ENCODE data around the gene C2orf78. TPM values are rescaled to one million over a fixed set of nuclear protein-coding genes. Genes with fewer than 3 reads are reported as not detected.
A peak's percentile ranks its signal among the peaks of the same experiment; 100 is the strongest.

Gene C2orf78
- total and polyA plus RNA-seq, 9 of the 15 experiments (the other 6 are each of a cell fraction or from before 2014, with no cell fraction given) = 0.04 to 0.28 (median 0.20) TPM

GRCh38 chr2:73836141-73836943 is 52.4 kb downstream of the C2orf78 start:
- ATAC-seq (peak; percentile 47), DNase-seq (ENCODE audit: extremely low read depth in 1 of 4, low spot score in 3 of 4) (peak in 1 of 4 experiments; percentile 27), FAIRE-seq (no peak)
- no peaks in the 10 kb centered on the region for H3K27me3 ChIP-seq (ENCODE audit: control insufficient read depth in 2 of 2, insufficient read depth in 2 of 2, low read length in 2 of 2)
- H3K4me3 ChIP-seq = no peak overlapping the region
- H3K9ac ChIP-seq (ENCODE audit: insufficient read depth in 1 of 2, low read depth in 2 of 2, low read length in 2 of 2) = peak overlapping the region in 1 of 2 experiments; percentile 66; a peak in 2 of 4 replicates
- TF ChIP-seq NFIC (IDR thresholded peaks at IDR 0.05) (peak; percentile 83), MEF2D (tag; conservative IDR thresholded peaks at IDR 0.05; ENCODE audit: low read depth) (no peak), ZHX1 (conservative IDR thresholded peaks at IDR 0.05; ENCODE audit: low read length) (no peak), RBFOX2 (IDR thresholded peaks at IDR 0.05; ENCODE audit: low read depth, low read length) (0 out of 2 replicates have a peak, but pooled peaks have one; percentile 34), SFPQ (IDR thresholded peaks at IDR 0.05; ENCODE audit: low read depth, low read length) (no peak), POLR2G (IDR thresholded peaks at IDR 0.05; ENCODE audit: low read depth, low read length) (peak; percentile 35)
- WGBS (ENCODE audit: insufficient coverage, low coverage, missing lambda C conversion rate) = 85% methylated on average over 12 of the region's 17 CpGs
- intact Hi-C loops (cut with micrococcal nuclease) (no loop called here), in situ Hi-C loops (cut with MboI) (no loop called here)
- no peak overlapping the region for H3K27ac ChIP-seq (ENCODE audit: extremely low read depth, low read depth, low read length)
- H4K20me1 ChIP-seq (replicated peaks; ENCODE audit: control insufficient read depth, insufficient read depth, low read length) = no peaks in the 10 kb centered on the region
- H3K9me3 ChIP-seq (replicated peaks; ENCODE audit: control insufficient read depth, insufficient read depth, low read depth, low read length) = no peaks in the 10 kb centered on the region
- H2AFZ ChIP-seq (ENCODE audit: low read depth, low read length) = no peak overlapping the region
- no TSS peak for BruUV-seq (replicated peaks)
- H3K9me1 ChIP-seq (ENCODE audit: control insufficient read depth, insufficient read depth, low read length) = no peaks in the 10 kb centered on the region
- H3K4me2 ChIP-seq (ENCODE audit: insufficient read depth, low read length) = no peak overlapping the region
- peaks cover 4% of the 10 kb centered on the region; the same call in 1 of the 3 replicates for H3K79me2 ChIP-seq (ENCODE audit: control insufficient read depth, insufficient read depth, low read length)
- POLR2A ChIA-PET = no interaction called here
- CTCF ChIA-PET (ENCODE audit: low intra/inter-chr PET ratio) = no interaction called here
- H3K36me3 ChIP-seq (ENCODE audit: control insufficient read depth, insufficient read depth, low read length) = peaks cover 59% of the 10 kb centered on the region; the same call in 2 of the 3 replicates
- peaks cover 6 to 8% of the 10 kb centered on the region in 2 experiments; a peak in 4 of 5 replicates for H3K4me1 ChIP-seq (replicated peaks in 1 of 2; ENCODE audit: control insufficient read depth in 2 of 2, insufficient read depth in 2 of 2, low read length in 2 of 2)
